PC-9 (cell line): ENCODE results near the gene NAT8L. TPM values are rescaled to one million over a fixed set of nuclear protein-coding genes. Genes with fewer than 3 reads are reported as not detected.

Experiments
- Bru-seq: library from RNA; stranded (reverse); fragments of 400-500 nt; gene quantifications from one replicate; lab custom pipeline; 2021; lab: Mats Ljungman, UMichigan
- BruChase-seq, 2 experiments: library from RNA; stranded (reverse); fragments of 400-500 nt; gene quantifications; one replicate each; lab custom pipeline; 2021; lab: Mats Ljungman, UMichigan
- BruUV-seq: library from RNA; stranded (reverse); fragments of 400-500 nt; replicated peaks from 2 replicates; lab custom pipeline; 2021; lab: Mats Ljungman, UMichigan
- CTCF ChIA-PET: fragments of 300-600 bp; sonication (Branson Sonifier 250); formaldehyde crosslinking; loops from one replicate; lab custom pipeline; 2022; ENCODE audit warnings: antibody characterized with exemption; lab: Charles Lee
- POLR2A ChIA-PET: fragments of 300-600 bp; sonication (Branson Sonifier 250); formaldehyde crosslinking; loops from one replicate; lab custom pipeline; 2022; ENCODE audit warnings: antibody characterized with exemption; ENCODE audit not compliant: unreplicated experiment; lab: Charles Lee
- DNase-seq, 2 experiments: peaks; one replicate each; pipeline versions ENCODE4 v3.0.0 to v3.0.0-alpha.2; 2015 to 2022; ENCODE audit warnings: mixed read lengths in 1 of 2
- H2AFZ ChIP-seq: fragments of 200-600 bp; sonication (generic); 2 replicates; pipeline ENCODE4 v1.8.1; 2017; ENCODE audit warnings: antibody characterized with exemption
- H3F3A ChIP-seq: fragments of 200-600 bp; sonication (generic); 2 replicates; pipeline ENCODE4 v1.8.1; 2017; ENCODE audit warnings: antibody characterized with exemption, mild to moderate bottlenecking, low read depth; ENCODE audit not compliant: insufficient read depth
- H3K27ac ChIP-seq: fragments of 200-600 bp; sonication (generic); 2 replicates; pipeline ENCODE4 v1.6.1; 2016; ENCODE audit warnings: mixed run types
- H3K27me3 ChIP-seq: fragments of 200-600 bp; sonication (generic); 2 replicates; pipeline ENCODE4 v1.6.1; 2016; ENCODE audit warnings: low read depth, mixed run types; ENCODE audit not compliant: insufficient read depth
- H3K36me3 ChIP-seq: fragments of 200-600 bp; sonication (generic); 2 replicates; pipeline ENCODE4 v1.6.1; 2016; ENCODE audit warnings: low read depth, mixed run types
- H3K4me1 ChIP-seq: fragments of 200-600 bp; sonication (generic); replicated peaks from 2 replicates; pipeline ENCODE4 v1.6.1; 2016; ENCODE audit warnings: mixed run types; ENCODE audit not compliant: insufficient read depth
- H3K4me2 ChIP-seq: fragments of 200-600 bp; sonication (generic); 2 replicates; pipeline ENCODE4 v1.6.1; 2017; ENCODE audit warnings: mixed run types
- H3K4me3 ChIP-seq: fragments of 200-600 bp; sonication (generic); 2 replicates; pipeline ENCODE4 v1.6.1; 2016; ENCODE audit warnings: mixed run types
- H3K79me2 ChIP-seq: fragments of 200-600 bp; sonication (generic); 2 replicates; pipeline ENCODE4 v1.6.1; 2017; ENCODE audit warnings: low read depth, mixed run types
- H3K9me2 ChIP-seq: fragments of 200-600 bp; sonication (generic); 2 replicates; pipeline ENCODE4 v1.8.1; 2017; ENCODE audit warnings: mild to moderate bottlenecking; ENCODE audit not compliant: insufficient read depth
- H3K9me3 ChIP-seq: fragments of 200-600 bp; sonication (generic); 2 replicates; pipeline ENCODE4 v1.8.1; 2016; ENCODE audit warnings: low read depth; ENCODE audit not compliant: insufficient read depth
- H4K20me1 ChIP-seq: fragments of 200-600 bp; sonication (generic); 2 replicates; pipeline ENCODE4 v1.8.1; 2017; ENCODE audit not compliant: insufficient read depth
- CTCF ChIP-seq: fragments of 200-600 bp; sonication (generic); conservative IDR thresholded peaks from 2 replicates; pipeline ENCODE4 v1.6.1; 2017; ENCODE audit warnings: mixed run types, antibody characterized with exemption, mild to moderate bottlenecking, moderate library complexity
- EZH2 ChIP-seq: fragments of 200-600 bp; sonication (generic); IDR thresholded peaks from 2 replicates; pipeline ENCODE4 v1.8.0; 2017; ENCODE audit warnings: antibody characterized with exemption, low read depth
- intact Hi-C: fragments of 100-400 bp; cut with micrococcal nuclease; formaldehyde crosslinking; loops from one replicate; pipeline ENCODE4 v1.10.0; 2022; ENCODE audit not compliant: unreplicated experiment
- long read RNA-seq: library from polyadenylated mRNA; stranded (forward); transcript quantifications from one replicate; pipeline ENCODE4 v2.0.0, GENCODE V29; 2022
- total RNA-seq: library from RNA; stranded (reverse); gene quantifications from 2 replicates; pipeline ENCODE4 v1.2.3, GENCODE V29; 2021

Gene NAT8L
- total RNA-seq, result 2.1 and 4.1 TPM in 2 replicates
- Bru-seq, nascent RNA, result percentile 28 among the genes with signal in this experiment
- BruChase-seq, experiment 1, labeled RNA remaining after a 2-hour chase, result percentile 38 among the genes with signal in this experiment
- percentile 47 among the genes with signal in this experiment for BruChase-seq, experiment 2, labeled RNA remaining after a 6-hour chase
- long read RNA-seq, partial matches to known transcripts, result 0 of 2 reads
- long read RNA-seq, other reads (novel, unspliced or antisense), result 2 of 2 reads

GRCh38 chr4:2059046-2059725, at the start of gene NAT8L:
Gene NAT8L, plus strand, starts transcription at chr4:2059327. Its CDS starts 185 bp downstream, at chr4:2059512.
- Histone ChIP-seq H3K4me3 (peak within 1 kb of the TSS; percentile 44; the same call in 1 of the 2 replicates), H3K9me3 (no peaks in the 10 kb centered on the region), H2AFZ (no peak within 1 kb of the TSS), H3F3A (no peaks in the 10 kb centered on the region), H3K4me1 (no peaks in the 10 kb centered on the region), H3K27ac (no peak within 1 kb of the TSS), H3K9me2 (no peaks in the 10 kb centered on the region), H3K79me2 (no peaks in the 10 kb centered on the region), H4K20me1 (no peaks in the 10 kb centered on the region), H3K36me3 (no peaks in the 10 kb centered on the region), H3K27me3 (no peaks in the 10 kb centered on the region), H3K4me2 (peak within 1 kb of the TSS; percentile 57; the same call in 1 of the 2 replicates)
- TF ChIP-seq CTCF (no peak), EZH2 (no peak)
- POLR2A ChIA-PET, result interaction anchor here (0.5 to 0.7 kb wide), 2 partner anchors 113 to 129 kb away, joined by 5 to 8 read pairs; no protein-coding TSS in a partner anchor
- CTCF ChIA-PET, result no interaction called here
- intact Hi-C loops, result no loop called here
- DNase-seq, result no peak
- no TSS peak for BruUV-seq

- H3K27me3 ChIP-seq, result no peaks in the 10 kb centered on the region
- H3K4me2 ChIP-seq, result peak overlapping the region; percentile 88
- H3K9me2 ChIP-seq, result no peaks in the 10 kb centered on the region
- peak overlapping the region; percentile 97 for H3K27ac ChIP-seq
- BruUV-seq, result TSS peak; percentile 71
- H3K79me2 ChIP-seq, result peaks cover 40% of the 10 kb centered on the region
- no peaks in the 10 kb centered on the region for H3K9me3 ChIP-seq
- intact Hi-C loops, result loop anchor here (1.0 kb wide), 1 partner anchor 177 kb away; no protein-coding TSS in a partner anchor
- CTCF ChIA-PET, result interaction anchor here (2.3 kb wide), 1 partner anchor 159 kb away, joined by 6 read pairs; no protein-coding TSS in a partner anchor
- peak; percentile 68 to 78 for DNase-seq
- TF ChIP-seq EZH2 (no peak), CTCF (peak; percentile 38; the same call in 1 of the 2 replicates)
- H3F3A ChIP-seq, result peaks cover 20% of the 10 kb centered on the region; the same call in 1 of the 2 replicates
- peak overlapping the region; percentile 100 for H3K4me3 ChIP-seq
- H3K4me1 ChIP-seq, result peaks cover 17% of the 10 kb centered on the region
- H2AFZ ChIP-seq, result peak overlapping the region; percentile 91
- H3K36me3 ChIP-seq, result peaks cover 8% of the 10 kb centered on the region; the same call in 1 of the 2 replicates
- peaks cover 26% of the 10 kb centered on the region for H4K20me1 ChIP-seq
- POLR2A ChIA-PET, result no interaction called here
These were observed 49.4 kb upstream of the NAT8L start for GRCh38 chr4:2009651-2010233.

DNA sequence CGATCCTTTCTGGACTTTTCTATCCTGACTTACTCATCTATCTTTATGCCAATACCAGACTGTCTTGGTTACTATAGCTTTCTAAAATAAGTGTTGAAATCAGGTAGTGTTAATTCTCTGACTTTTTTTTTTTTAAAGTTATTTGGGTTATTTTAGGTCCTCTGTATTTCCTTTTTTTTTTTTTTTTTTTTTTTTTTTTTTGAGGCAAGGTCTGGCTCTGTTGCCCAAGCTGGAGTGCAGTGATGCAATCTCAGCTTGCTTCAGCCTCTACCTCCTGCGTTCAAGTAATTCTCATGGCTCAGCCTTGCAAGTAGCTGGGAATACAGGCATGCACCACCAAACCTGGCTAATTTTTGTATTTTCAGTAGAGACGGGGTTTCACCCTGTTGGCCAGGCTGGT, 47.5 kb upstream of the NAT8L start:
- Histone ChIP-seq H2AFZ (no peak overlapping the region), H3K9me2 (no peaks in the 10 kb centered on the region), H3F3A (peaks cover 20% of the 10 kb centered on the region; the same call in 1 of the 2 replicates), H3K4me1 (peaks cover 14% of the 10 kb centered on the region), H3K27ac (no peak overlapping the region), H3K79me2 (peaks cover 22% of the 10 kb centered on the region), H3K27me3 (no peaks in the 10 kb centered on the region), H3K9me3 (no peaks in the 10 kb centered on the region), H4K20me1 (peaks cover 11% of the 10 kb centered on the region; the same call in 1 of the 2 replicates), H3K4me3 (no peak overlapping the region), H3K36me3 (no peaks in the 10 kb centered on the region), H3K4me2 (no peak overlapping the region)
- intact Hi-C loops, result no loop called here
- no peak for TF ChIP-seq EZH2
- TF ChIP-seq CTCF, result no peak
- DNase-seq, result no peak
- no TSS peak for BruUV-seq
- ChIA-PET CTCF (no interaction called here), POLR2A (no interaction called here)
